ENCODE data around the gene ADARB1.

- TF ChIP-seq POLR2A (IDR thresholded peaks at IDR 0.05) (no peak), CTCF (IDR thresholded peaks at IDR 0.05) (no peak)
These were observed 39.7 kb downstream of the ADARB1 start for GRCh38 chr21:45114072-45114471.
